GOT3 (cell line): Measurements from ENCODE around the gene ADD3.

Experiments used
- DNase-seq: peaks from one replicate; lab custom pipeline; 2025; ENCODE audit warnings: mixed read lengths; lab: John Stamatoyannopoulos, UW

The ADD3 gene

DNA sequence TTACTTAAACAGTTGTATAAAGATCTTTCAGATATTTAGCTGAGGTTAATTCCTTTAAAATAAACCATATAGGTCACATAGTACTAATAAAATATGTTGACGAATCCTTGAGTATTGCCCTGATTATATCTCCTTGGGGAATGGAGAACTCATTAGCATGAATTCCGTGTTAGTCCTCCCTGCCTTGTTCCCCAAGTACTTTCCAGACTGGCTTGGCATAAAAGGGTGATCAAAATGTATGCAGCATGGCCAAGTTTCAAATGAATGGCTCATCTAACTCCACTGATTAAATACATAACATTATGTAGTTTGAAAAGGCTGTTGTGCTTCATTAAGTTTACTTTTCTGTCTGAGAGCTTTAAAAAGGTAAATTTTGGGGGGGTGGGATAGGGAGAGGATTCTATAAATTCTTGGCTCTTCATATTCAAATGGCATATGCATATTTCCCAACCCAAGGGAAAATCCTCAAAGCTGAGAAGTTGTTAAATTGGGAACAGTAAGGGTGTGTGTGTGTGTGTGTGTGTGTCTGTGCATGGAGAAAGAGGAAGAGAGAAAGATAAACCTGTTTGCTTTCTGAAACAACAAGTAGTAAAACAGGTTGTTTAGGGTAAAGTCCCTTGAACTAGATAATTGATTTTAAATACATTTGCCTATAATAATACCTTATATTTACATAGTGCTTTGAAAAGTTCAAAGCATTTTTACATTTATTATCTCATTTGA lies 4.8 kb upstream of the ADD3 start:
- no peak for DNase-seq

DNA sequence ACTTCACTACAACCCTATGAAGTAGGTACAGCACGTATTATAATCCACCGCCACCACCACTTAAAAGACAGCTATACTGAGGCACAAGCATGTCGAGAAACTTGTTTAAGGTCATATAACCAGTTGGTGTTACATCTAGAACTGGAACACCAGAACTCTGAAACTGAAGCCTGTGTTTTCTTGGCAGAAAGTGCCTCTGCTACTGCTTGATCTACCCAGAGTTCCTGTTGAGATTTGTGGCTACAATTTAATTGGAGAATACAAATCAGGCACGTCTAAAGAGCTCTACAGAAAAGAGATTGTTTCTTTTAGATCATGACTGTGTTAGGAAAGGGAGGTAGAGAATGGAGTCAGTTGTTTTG lies 4.3 kb upstream of the ADD3 start:
- DNase-seq, result no peak

DNA sequence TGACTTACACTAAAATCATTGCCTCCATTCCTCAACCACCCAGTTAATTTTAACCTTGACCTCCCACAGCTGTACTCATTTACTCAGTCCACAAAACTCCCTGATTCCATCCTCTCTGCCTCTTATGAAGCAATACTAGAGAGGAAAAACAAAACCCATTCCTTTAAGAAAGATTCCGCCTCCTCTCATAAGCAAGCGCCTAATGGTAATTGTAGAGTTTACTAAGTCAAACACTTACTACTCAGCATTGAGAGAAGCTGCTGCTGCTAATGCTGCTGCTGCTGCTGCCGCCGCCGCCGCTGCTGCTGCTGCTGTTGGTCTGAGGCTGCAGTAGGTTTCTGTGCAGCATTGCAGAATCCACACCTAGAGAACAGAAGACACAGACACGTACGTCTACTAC lies 2.1 kb upstream of the ADD3 start:
- DNase-seq, result no peak

DNA sequence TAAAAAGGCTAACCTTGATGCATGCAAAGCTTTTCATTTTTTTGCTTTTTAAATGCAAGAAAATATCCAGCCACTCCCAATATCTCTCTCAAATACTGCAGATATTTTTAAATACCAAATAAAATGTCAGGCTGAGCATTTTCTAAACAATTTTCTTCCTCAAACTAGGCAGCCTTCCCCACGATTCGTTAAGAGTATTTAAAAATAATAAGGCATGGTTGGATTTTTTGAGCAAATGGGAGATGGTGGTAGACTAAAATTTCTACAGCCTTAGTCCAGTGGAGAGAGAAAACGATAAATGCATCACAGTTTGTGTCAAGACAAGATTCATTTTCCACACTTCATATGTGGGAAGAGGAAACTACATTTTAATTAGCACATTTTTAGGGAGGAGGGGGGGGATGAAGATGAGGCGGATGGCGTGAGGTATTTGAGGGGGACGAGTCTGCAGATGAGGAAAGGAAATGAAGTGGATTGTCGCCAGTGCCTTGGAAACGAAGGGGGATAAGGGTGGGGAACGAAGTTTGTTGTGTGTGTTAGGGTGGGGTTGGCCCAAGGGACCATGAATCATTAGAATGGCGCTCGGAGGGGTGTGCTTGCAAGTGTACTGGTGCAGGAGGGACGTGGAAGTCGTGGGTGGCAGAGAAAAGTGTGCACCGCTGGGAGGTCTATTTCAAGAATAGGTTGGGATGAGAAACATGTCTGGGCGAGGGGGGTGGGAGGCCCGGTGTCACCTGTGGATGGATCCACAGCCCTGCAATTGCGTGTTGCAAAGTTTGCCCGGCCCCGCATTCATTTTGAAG lies 1.2 kb upstream of the ADD3 start:
- DNase-seq, result peak; percentile 48

DNA sequence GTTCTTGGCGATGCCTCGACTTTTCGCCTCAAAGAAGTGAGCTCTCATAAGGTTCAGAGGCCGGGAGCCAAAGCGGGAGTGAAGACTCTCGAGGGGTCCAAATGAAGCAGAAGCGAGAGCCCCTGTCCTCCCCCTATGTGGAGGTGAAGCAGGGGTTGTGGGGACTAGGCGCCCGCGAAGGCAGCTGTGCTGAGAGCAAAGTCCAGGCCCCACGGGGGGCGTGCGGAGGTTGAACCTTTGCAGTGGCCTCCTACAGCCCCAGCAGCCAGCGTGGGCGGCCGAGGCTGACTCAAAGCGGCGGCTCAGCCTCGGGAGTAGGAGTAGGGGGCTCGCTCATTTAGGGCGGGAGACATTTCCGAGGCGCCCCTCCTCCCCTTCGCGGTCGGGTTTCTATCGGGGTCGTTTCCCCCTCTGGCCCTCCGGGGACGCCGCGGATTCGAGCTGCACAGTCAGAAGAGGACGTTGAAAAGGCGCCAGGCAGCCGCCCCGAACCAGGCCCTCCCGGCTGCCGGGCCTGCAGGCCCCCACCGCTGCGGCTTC lies 553 bp upstream of the ADD3 start:
- DNase-seq, result peak; percentile 59

DNA sequence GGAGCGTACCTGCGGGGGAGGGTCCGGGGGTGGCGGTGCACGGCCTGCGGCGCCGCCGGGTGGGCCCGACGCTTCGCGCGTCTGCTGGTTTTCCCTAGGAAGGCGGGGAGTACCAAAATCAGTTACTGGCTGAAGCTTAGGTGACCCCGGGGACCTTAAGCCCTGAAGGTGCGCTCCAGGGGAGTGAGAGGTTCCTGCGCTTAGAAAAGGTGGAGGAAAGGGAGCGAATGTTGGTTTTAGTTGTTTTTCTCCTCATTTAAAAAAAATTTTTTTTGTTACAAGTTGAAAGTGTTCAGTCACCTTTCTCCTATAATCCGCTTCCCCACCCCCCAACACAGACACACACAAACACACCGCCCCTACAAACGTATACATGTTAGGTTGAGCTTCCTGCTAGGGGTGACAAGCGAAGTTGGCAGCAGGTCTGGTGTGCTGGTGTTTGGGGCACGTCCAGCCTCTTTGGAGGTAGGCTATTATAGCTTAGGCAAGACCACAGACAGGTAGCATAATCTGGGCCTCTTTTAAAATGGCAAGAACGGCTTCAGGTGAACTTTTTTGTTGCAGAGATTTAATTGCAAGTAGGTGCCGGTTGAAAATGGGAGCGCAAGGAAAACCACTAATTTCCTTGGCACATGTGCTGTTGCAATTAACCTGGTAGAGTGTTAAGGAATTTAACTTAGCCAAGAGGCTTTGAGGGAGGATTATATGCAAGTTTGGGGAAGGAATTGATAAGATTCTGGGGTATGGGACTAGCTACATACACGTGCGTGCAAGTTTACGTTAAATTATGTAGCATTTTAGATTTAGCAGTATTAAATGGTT lies 945 bp downstream of the ADD3 start:
- no peak for DNase-seq

DNA sequence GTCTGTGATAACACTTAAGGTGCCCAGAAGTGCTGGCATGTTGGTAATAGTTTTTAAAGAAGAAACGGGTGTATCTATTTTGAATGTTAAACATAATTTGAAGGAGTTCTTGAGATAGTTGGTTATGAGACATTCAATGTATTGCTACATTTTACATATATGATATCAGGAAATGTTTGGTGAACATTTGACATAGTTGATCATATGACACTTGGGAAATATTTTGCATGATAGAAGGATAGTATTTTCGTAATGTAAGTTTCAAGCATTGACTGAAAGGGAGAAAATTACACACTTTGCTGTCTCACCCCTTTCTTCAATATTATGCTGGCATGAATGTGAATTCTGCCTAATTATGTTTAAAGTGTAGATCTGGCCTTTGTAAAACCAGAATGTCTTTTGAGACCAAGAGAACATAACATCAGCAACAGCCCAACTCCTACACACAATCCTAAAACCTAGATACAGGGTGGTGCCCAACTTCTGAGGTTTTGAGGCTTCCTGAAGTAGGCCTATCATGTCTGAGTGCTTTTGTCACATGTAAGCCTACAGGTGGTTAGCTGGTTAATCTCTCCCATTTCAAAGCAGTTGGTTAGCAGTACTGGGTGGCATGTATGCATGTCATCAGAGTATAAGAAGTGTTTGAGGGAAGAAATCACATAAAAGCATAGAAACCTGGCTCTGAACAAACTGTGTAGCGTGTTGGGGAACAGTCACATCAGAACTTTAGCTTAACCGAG lies 2.1 kb downstream of the ADD3 start:
- DNase-seq, result no peak

DNA sequence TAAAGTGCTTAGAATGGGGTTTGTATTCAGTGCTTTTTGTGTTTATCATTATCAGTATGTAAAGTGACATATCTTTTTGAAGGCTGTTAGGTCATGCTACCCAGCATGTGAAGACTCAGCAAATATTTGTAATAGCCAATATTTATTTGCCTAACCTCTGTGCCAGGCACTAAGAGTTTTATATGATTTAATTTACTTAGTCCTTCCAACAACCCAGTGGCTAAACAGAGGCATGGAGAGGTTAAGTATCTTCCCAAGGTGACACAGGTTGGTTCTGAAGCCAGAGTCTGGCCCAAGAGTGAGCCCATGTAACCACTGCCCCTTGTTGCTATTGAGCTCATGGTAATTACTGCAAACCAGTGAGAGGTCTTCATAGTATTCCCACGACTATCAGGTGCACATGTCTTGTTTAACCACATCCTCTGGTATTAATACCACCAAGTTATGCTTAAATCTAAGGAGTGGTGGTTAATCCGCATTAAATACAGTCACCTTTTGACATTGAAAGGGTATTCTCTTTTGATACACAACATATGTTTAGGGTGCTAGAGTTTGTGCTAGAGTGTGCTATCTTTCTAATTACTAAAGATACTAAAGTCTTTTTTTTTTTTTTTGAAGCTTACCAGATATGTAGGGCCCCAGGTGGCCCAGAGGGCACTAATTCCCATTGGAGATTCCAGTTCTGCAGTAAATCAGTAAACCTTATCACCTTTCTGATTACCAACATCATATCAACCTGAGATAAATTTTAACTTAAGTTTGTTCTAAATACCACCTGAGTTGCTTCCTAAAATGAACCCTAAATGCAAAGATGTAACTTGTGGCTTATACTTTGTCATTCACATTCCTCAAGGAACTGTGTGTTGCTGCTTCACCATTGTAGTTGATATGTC lies 2.9 kb downstream of the ADD3 start:
- no peak for DNase-seq

DNA sequence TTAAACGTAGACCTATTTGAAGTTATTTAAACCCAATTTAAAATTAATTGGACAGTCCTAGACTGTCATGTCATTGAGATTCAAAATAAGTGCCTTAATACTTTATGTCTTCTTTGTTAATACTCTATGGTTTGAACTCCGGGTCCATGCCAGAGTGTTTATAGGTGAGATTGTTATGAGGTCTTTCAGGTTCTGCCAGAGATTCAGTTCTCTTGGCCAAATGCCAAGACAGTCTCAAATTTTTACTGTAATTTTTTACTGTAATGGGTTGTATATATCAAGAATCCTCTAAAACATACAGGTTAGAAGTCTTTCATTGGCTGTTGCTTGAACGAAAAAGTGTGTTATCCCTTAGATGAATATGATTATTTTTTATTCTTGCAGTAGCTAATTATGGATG lies 3.9 kb downstream of the ADD3 start:
- DNase-seq, result no peak

DNA sequence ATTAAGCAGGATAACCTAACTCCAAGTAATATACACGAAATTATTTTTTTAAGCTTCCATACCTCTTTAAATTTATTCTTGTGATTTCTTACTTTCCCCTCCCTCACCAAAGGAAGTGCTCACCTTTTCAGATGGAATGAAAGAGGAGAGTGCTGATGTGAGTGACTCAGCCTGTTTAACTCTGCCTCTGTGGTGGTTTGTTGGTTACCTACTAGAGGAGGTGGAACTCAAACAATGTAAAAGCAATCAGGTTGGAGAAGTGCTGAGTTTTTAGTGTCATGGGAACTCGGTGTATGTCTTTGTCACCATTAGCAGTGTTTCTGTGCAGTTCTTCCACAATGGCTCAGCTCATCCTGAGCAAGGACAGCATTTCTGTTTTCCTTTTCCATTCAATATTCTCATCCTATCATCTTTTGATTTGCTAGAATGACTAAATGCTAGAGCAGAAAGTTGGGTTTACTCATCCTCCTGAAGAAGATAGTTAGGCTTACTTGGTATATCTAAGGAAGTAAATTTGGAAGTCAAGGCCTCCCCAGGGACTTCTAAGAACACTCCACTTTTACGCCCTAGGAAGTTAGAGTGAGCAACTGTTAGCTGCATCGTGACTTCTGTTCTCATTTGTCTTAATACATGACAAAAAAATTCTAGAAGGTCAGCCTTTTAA lies 6.0 kb downstream of the ADD3 start:
- DNase-seq, result no peak

DNA sequence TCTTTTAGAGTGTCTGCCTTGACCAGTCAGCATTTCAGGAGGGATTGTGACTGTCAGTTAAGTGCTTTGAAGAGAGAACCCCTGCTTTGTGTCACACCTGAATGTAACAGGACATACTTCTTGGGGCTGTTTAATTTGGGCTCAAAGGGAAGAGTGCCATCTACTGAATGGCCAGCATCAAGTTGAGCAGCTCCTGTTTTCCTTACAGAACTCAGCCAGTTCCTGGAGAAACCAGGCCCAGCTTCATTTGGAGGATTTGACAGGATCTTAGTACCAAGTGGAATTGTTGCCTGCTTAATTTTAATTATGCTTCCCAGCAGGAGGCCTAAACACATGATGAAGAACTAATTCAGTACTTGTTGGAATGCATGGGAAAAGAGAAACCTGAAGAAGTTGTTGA lies 8.3 kb downstream of the ADD3 start:
- DNase-seq, result no peak

DNA sequence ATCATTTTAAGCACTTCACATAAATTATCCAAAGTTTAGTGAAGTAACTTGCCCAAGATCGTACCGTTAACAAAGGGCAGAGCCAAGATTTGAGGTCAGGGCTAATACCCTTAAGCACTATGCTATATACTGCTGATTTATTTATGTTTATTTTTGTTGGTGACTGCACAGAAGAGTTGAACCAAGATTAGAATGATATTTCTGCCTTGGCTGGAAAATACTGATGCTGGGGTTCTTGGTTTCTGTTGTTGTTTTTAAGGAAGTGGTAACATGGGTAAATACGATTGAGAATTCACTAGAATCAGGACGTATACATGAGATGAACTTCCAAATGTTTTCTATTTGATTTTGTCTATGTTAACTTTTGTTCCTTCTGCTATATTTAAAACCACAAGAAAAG lies 9.3 kb downstream of the ADD3 start:
- DNase-seq, result no peak

DNA sequence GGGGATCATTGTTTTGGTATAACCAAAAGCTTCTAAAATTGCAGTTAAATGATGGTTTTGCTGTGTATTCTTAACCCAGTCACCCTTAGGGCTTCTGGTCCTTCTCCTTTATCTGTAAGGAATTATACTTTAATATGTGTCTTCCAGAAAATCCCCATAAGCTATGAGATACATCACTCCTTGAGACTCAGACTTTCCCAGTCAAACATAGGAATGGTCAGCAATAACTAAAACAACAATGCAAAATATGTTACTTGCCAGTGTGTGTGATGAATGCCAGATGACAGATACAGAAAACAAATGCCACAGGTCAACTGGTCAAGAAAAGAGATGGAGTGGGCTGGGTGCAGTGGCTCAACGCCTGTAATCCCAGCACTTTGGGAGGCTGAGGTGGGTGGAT lies 10.1 kb downstream of the ADD3 start:
- no peak for DNase-seq

DNA sequence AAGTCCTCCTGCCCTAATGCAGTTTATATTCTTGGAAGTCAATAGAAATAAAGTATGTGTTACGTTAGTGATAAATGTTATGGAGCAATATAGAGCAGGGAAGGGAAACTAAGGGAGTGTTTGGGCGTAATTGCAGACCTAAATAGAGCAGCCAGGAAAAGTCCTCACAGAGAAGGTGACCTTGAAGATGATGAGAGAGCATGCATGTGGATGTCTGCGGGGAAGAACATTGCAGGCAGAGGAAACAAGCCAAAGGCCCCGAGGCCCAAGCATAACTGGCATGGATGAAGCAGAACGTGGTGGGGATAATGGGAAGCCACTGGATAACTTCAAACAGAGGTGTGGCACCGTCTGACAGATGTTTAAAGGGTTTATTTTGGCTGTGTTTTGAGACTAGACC lies 12.5 kb downstream of the ADD3 start:
- no peak for DNase-seq

DNA sequence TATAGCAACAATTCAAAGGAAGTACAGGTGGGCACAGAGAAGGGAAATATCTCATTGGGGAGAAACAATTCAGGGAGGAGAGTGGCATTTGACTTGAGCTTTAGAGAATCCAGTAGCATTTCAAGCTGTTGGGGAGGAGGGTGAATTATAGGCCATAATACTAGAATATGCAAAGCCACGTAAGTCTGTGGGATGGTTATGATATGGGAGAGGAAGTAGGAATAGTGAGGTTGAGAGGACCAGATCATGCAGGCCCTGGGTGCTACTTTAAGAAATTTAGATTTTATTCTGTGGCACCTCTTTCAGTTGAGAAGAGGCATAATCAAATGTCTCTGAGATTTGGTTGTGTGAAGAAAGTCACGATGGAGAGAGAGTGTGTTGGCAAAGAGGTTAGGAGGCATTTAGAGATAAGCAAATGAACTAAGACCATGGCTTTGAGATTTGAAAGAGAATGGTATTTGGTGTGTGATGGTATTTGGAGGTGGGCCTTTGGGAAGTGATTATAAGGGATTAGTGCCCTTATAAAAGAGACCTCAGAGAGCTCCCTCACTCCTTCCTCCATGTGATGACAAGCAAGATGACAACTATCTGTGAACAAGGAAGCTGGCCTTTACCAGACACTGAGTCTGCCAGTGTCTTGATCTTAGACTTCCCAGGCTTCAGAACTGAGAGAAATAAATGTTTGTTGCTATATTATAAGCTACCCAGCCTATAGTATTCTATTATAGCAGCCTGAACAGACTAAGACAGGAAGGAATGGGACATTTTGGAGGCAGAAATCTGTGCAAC lies 15.1 kb downstream of the ADD3 start:
- DNase-seq, result no peak

DNA sequence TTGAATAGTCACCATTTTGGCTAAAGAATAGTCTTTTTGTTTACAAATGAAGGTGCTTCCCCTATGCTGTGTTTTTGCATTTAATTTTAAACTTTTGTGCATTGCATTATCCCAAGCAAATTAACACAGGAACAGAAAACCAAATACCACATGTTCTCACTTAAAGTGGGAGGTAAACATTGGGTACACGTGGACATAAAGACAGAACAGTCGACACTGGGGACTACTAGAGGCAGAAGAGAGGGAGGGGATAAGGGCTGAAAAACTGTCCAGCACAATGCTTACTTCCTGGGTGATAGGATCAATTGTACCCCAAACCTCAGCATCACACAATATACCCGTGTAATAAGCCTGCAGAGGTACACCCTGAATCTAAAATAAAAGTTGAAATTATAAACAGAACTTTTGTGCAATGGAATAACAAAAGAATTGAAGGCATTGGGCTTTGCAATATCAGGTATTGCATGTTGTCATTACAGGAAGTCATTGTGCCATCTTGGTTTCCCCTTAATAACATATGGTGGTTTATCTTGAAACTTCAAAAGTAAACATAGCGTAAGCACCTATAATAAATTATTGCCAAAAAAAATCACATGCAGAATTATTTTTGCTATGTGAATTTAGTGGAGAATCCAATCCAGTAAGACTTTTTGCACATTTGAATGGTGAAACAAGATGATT lies 16.1 kb downstream of the ADD3 start:
- DNase-seq, result no peak

DNA sequence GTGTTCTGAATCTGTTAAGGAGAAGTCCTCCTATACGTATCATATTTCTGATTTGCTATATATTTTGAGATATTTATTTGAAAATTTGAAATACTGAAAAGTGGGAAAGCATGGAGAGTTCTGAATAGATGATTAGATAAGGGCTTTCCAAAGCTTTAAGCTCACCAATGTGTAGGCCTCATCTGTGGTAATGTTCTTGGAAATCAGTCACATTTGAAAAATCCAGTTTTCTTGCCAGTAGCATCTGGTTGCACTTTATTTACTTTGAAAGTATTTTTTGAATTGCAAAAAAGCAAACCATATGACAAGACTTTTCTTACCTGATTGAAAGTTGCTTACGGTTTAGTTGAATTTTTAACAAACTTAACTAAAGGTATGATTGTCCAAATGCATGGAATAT lies 21.7 kb downstream of the ADD3 start:
- DNase-seq, result no peak

DNA sequence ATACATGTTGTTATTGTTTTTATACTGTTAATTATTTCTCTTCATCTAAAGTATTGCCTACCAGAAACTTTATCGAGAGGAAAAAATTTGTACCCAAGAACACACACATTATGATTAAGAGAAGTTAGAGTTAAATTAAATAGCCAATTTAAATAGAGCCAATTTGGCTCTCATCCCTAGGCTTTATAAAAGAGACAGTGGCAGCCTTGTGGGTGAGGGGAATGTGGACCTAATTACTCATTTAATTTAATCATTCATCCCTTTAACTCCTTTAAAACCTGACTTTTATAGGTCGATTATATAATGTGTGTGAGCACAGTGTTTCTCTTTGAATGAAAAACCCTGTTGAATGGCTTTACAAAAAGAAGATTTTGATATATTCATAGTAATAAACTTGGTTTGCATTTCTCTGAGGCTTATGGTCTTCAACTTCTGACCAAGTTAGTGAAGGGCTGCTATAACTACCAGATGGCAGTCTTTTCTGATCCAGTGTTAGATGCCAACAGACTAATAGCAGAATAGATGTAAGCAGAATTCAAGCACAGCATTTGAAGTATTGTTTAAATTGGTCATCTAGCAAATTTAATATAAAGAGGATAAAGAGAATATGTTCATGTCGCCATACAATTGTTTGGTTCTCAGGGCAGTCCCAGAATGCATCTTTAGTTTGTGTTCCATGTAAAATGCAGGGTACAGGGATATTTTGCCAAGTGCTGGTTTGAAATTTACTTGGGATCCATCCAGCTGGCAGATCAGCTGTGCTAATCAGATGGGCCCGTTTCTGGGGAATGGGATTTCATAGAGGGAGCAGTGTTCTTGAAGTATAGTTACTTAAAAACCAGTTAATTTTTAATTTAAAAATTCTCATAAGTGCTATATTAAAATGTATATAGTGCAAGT lies 25.3 kb downstream of the ADD3 start:
- no peak for DNase-seq
